ENCODE results near the gene CAPRIN2. TPM values are rescaled to one million over a fixed set of nuclear protein-coding genes. Genes with fewer than 3 reads are reported as not detected.

The CAPRIN2 gene
- polyA plus RNA-seq, 1 donor from 2014 or later: 132 TPM

- Histone ChIP-seq H2AFZ (ENCODE audit: low read depth, low read length) (peak within 1 kb of the TSS; percentile 98), H3K4me3 (ENCODE audit: low read length) (peak within 1 kb of the TSS; percentile 94), H3K9me2 (ENCODE audit: insufficient read depth, low read length) (no peaks in the 10 kb centered on the region), H3K4me2 (ENCODE audit: low read length) (peak within 1 kb of the TSS; percentile 98), H3K79me2 (replicated peaks; ENCODE audit: insufficient read depth, low read length) (peaks cover 16% of the 10 kb centered on the region), H3K36me3 (ENCODE audit: insufficient read depth, low read length) (no peaks in the 10 kb centered on the region), H3K9ac (ENCODE audit: low read length) (peak within 1 kb of the TSS; percentile 79), H3K27ac (ENCODE audit: low read length) (peak within 1 kb of the TSS; percentile 28), H3F3A (ENCODE audit: insufficient read depth, low read length, poor library complexity, severe bottlenecking) (no peaks in the 10 kb centered on the region), H3K9me3 (ENCODE audit: low read length) (no peaks in the 10 kb centered on the region), H3K27me3 (ENCODE audit: insufficient read depth, low read depth, low read length) (no peaks in the 10 kb centered on the region), H4K20me1 (ENCODE audit: insufficient read depth) (no peaks in the 10 kb centered on the region)
- no peak for TF ChIP-seq TAF1 (IDR thresholded peaks at IDR 0.05; ENCODE audit: low read depth)
- no peak for TF ChIP-seq SMC3 (conservative IDR thresholded peaks at IDR 0.05; ENCODE audit: poor library complexity)
- no peak for TF ChIP-seq RAD21 (conservative IDR thresholded peaks at IDR 0.05)
- TF ChIP-seq POLR2AphosphoS5 (IDR thresholded peaks at IDR 0.05): peak; percentile 33
- TF ChIP-seq CTCF (IDR thresholded peaks at IDR 0.05; ENCODE audit: poor library complexity, severe bottlenecking): peak; percentile 73
- peak; percentile 36 for TF ChIP-seq MXI1 (conservative IDR thresholded peaks at IDR 0.05; ENCODE audit: poor library complexity, severe bottlenecking)
- TF ChIP-seq REST (IDR thresholded peaks at IDR 0.05; ENCODE audit: borderline replicate concordance): peak; percentile 50
Measured at GRCh38 chr12:30695199-30696102, 59.3 kb downstream of the CAPRIN2 start, which contains the start of gene IPO8. Gene IPO8 (minus strand): TSS chr12:30695869. CDS start chr12:30695647, 222 bp downstream.

- Histone ChIP-seq H3K9me3 (ENCODE audit: low read length) (no peaks in the 10 kb centered on the region), H3K4me2 (ENCODE audit: low read length) (peak overlapping the region; percentile 98), H3K9me2 (ENCODE audit: insufficient read depth, low read length) (no peaks in the 10 kb centered on the region), H2AFZ (ENCODE audit: low read depth, low read length) (peak overlapping the region; percentile 98), H3K9ac (ENCODE audit: low read length) (peak overlapping the region; percentile 79), H3K27ac (ENCODE audit: low read length) (no peak overlapping the region), H3K36me3 (ENCODE audit: insufficient read depth, low read length) (no peaks in the 10 kb centered on the region), H3F3A (ENCODE audit: insufficient read depth, low read length, poor library complexity, severe bottlenecking) (no peaks in the 10 kb centered on the region), H3K79me2 (replicated peaks; ENCODE audit: insufficient read depth, low read length) (peaks cover 16% of the 10 kb centered on the region), H3K4me3 (ENCODE audit: low read length) (peak overlapping the region; percentile 94), H4K20me1 (ENCODE audit: insufficient read depth) (no peaks in the 10 kb centered on the region), H3K27me3 (ENCODE audit: insufficient read depth, low read depth, low read length) (no peaks in the 10 kb centered on the region)
- TF ChIP-seq MXI1 (conservative IDR thresholded peaks at IDR 0.05; ENCODE audit: poor library complexity, severe bottlenecking) (no peak), EZH2 (IDR thresholded peaks at IDR 0.05; ENCODE audit: borderline replicate concordance, insufficient read depth, low read length, poor library complexity, severe bottlenecking) (no peak), SMC3 (conservative IDR thresholded peaks at IDR 0.05; ENCODE audit: poor library complexity) (no peak), POLR2AphosphoS5 (IDR thresholded peaks at IDR 0.05) (no peak), EP300 (conservative IDR thresholded peaks at IDR 0.05; ENCODE audit: poor library complexity, severe bottlenecking) (no peak), TAF1 (IDR thresholded peaks at IDR 0.05; ENCODE audit: low read depth) (no peak), CTCF (IDR thresholded peaks at IDR 0.05; ENCODE audit: poor library complexity, severe bottlenecking) (no peak), RAD21 (conservative IDR thresholded peaks at IDR 0.05) (no peak), REST (IDR thresholded peaks at IDR 0.05; ENCODE audit: borderline replicate concordance) (no peak)
Measured at GRCh38 chr12:30694412-30695198, 60.1 kb downstream of the CAPRIN2 start.
